ENCODE results near the gene HIVEP2. TPM values are rescaled to one million over a fixed set of nuclear protein-coding genes. Genes with fewer than 3 reads are reported as not detected.

Gene HIVEP2
- total and polyA plus RNA-seq, 8 donors: 0.58 to 14.3 (median 4.8) TPM

DNA sequence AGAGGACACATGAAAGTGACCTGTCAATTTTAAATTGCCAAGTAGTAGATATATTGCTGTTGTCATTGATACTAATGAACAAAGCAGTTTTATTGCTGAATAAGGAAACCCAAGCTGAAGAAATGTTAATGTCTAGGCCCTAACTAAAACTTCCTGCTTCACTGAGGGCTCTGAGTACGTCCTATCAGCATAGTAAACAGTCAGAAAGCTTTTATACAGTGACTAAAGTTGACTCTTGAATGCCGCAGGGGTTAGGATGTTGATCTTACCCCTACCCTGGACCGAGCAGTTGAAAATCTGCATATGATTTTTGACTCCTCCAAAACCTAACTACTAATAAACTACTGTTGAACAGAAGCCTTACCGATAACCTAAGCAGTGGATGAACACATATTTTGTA, 149.0 kb downstream of the HIVEP2 start:
- no peak overlapping the region for H3K4me3 ChIP-seq
- H3K9me3 ChIP-seq: no peaks in the 10 kb centered on the region
- H3K4me1 ChIP-seq: peaks cover 0 to 13% (median 0%) of the 10 kb centered on the region in 4 donors
- H3K36me3 ChIP-seq: no peaks in the 10 kb centered on the region
- 36 to 68% (median 60%) methylated on average over 4 of the region's 4 CpGs for WGBS, 5 donors
- intact Hi-C loops (cut with DNase I; ENCODE audit: low total_unique reads): no loop called here
- TF ChIP-seq EP300 (IDR thresholded peaks at IDR 0.05) (no peak), POLR2A (IDR thresholded peaks at IDR 0.05) (no peak), POLR2AphosphoS5 (IDR thresholded peaks at IDR 0.05) (no peak)
- TF ChIP-seq, protein P1, sequence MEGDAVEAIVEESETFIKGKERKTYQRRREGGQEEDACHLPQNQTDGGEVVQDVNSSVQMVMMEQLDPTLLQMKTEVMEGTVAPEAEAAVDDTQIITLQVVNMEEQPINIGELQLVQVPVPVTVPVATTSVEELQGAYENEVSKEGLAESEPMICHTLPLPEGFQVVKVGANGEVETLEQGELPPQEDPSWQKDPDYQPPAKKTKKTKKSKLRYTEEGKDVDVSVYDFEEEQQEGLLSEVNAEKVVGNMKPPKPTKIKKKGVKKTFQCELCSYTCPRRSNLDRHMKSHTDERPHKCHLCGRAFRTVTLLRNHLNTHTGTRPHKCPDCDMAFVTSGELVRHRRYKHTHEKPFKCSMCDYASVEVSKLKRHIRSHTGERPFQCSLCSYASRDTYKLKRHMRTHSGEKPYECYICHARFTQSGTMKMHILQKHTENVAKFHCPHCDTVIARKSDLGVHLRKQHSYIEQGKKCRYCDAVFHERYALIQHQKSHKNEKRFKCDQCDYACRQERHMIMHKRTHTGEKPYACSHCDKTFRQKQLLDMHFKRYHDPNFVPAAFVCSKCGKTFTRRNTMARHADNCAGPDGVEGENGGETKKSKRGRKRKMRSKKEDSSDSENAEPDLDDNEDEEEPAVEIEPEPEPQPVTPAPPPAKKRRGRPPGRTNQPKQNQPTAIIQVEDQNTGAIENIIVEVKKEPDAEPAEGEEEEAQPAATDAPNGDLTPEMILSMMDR (IDR thresholded peaks at IDR 0.05): no peak
- H3K27ac ChIP-seq: no peak overlapping the region
- peak in 1 of 2 donors; percentile 28 for DNase-seq
- no peaks in the 10 kb centered on the region for H3K27me3 ChIP-seq

DNA sequence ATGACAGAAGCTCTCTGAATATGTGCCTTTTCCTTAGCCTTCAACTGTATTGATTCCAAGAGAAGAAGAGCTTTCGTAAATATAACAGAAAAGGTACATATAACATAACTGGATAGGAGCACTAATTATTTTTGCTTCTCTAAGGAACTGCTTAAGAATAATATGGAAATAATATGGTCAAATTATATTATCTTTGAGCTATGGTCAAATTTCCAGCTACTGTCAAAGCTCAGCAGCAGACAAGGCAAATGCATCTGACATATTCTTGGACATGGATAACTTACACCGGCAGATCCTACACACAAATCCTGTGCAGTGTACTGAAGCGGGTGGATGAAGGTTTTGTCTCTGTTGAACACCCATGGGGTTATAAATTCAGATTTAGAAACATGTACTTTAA, 150.6 kb downstream of the HIVEP2 start:
- 65 to 98% (median 82%) methylated on average over 3 of the region's 3 CpGs for WGBS, 5 donors
- H3K27ac ChIP-seq: no peak overlapping the region
- intact Hi-C loops (cut with DNase I; ENCODE audit: low total_unique reads): no loop called here
- no peak overlapping the region for H3K4me3 ChIP-seq
- no peak for DNase-seq
- H3K9me3 ChIP-seq: no peaks in the 10 kb centered on the region
- no peak for TF ChIP-seq EP300 (IDR thresholded peaks at IDR 0.05)
- TF ChIP-seq POLR2A (IDR thresholded peaks at IDR 0.05): no peak
- no peak for TF ChIP-seq POLR2AphosphoS5 (IDR thresholded peaks at IDR 0.05)
- TF ChIP-seq, protein P1 (IDR thresholded peaks at IDR 0.05): no peak
- H3K36me3 ChIP-seq: no peaks in the 10 kb centered on the region
- no peaks in the 10 kb centered on the region for H3K27me3 ChIP-seq
- peaks cover 0 to 18% (median 3%) of the 10 kb centered on the region in 4 donors for H3K4me1 ChIP-seq

DNA sequence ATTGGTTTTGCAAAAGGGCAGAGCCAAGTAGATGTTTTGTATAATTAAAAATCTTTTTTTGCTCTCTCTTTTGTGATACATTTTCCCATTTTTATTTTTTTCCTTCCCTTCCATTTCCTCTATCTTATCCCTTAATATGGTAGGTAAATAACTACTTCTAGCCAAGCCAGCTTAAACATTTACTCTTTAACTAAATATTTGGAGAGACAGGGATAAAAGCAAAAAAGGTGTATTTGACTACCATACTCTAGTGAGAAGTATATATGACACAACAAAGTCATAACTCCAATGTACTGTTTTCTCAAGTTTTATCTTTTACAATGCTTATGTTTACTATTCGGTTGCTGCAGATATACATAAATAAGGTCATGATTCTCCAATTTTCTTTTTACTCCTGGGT, 154.7 kb downstream of the HIVEP2 start:
- WGBS, 5 donors: 33 to 58% (median 38%) methylated on average over 1 of the region's 1 CpG
- Histone ChIP-seq H3K4me3 (no peak overlapping the region), H3K4me1 (peaks cover 0 to 7% (median 3%) of the 10 kb centered on the region in 4 donors), H3K27me3 (no peaks in the 10 kb centered on the region), H3K36me3 (no peaks in the 10 kb centered on the region), H3K27ac (no peak overlapping the region), H3K9me3 (no peaks in the 10 kb centered on the region)
- TF ChIP-seq POLR2AphosphoS5 (IDR thresholded peaks at IDR 0.05) (no peak), POLR2A (IDR thresholded peaks at IDR 0.05) (no peak)
- TF ChIP-seq, protein P1 (IDR thresholded peaks at IDR 0.05): no peak
- DNase-seq: no peak
- intact Hi-C loops (cut with DNase I; ENCODE audit: low total_unique reads): no loop called here

DNA sequence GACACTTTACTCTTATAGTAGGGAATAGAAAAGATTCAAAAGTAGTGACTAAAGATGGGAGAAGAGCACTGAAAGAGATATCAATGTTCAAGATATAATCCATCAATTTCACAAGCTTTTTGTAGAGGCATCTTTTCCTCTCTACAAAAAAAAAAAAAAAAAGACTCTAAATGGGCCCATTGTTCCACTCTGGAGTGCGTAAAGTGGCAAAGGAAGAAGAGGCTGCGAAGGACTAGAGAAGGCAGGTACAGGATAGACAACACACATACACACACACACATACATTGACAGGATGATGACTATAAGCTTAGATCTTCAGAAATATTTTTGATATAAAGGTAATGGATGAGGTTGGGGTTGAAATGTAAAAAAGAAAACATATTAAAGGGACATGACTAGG, 157.6 kb downstream of the HIVEP2 start:
- intact Hi-C loops (cut with DNase I; ENCODE audit: low total_unique reads): no loop called here
- WGBS, 5 donors: 93 to 98% (median 96%) methylated on average over 2 of the region's 2 CpGs
- Histone ChIP-seq H3K4me3 (no peak overlapping the region), H3K36me3 (no peaks in the 10 kb centered on the region), H3K27ac (no peak overlapping the region), H3K9me3 (no peaks in the 10 kb centered on the region), H3K27me3 (no peaks in the 10 kb centered on the region), H3K4me1 (peaks cover 0 to 7% (median 3%) of the 10 kb centered on the region in 4 donors)
- no peak for DNase-seq
- no peak for TF ChIP-seq POLR2AphosphoS5 (IDR thresholded peaks at IDR 0.05)
- TF ChIP-seq EP300 (IDR thresholded peaks at IDR 0.05): no peak
- no peak for TF ChIP-seq POLR2A (IDR thresholded peaks at IDR 0.05)
- TF ChIP-seq, protein P1 (IDR thresholded peaks at IDR 0.05): no peak

All from stomach (tissue), 9 donors.